C4-2B (cell line): ENCODE data around the gene INSR.

ENCODE experiments used
- ZFX ChIP-seq: fragments of 450-650 bp; IDR thresholded peaks from 2 replicates; pipeline ENCODE4 v1.6.1; 2017
- TF ChIP-seq, protein P1 (sequence below): fragments of 450-650 bp; conservative IDR thresholded peaks from 2 replicates; pipeline ENCODE4 v1.5.1; 2017; ENCODE audit warnings: mild to moderate bottlenecking

DNA sequence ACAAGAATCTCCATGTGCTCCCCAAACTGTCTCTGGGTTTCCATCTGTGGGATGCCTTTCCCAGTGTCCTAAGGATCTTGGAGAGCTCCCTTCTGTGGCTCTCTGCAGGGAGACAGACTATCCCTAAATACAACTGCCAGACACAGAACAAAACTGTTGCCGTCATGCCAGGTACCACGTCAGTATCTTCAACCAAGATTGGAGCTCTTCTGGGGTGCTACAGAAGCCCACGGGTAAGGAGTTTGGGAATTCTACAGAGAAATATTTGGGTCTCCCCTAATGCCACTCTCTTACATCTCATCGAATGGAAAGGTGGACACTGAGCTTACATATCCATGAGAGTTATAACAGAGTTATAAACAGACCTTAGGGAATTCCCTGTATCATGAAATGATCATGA is 230.9 kb downstream of the INSR start:
- TF ChIP-seq, protein P1, sequence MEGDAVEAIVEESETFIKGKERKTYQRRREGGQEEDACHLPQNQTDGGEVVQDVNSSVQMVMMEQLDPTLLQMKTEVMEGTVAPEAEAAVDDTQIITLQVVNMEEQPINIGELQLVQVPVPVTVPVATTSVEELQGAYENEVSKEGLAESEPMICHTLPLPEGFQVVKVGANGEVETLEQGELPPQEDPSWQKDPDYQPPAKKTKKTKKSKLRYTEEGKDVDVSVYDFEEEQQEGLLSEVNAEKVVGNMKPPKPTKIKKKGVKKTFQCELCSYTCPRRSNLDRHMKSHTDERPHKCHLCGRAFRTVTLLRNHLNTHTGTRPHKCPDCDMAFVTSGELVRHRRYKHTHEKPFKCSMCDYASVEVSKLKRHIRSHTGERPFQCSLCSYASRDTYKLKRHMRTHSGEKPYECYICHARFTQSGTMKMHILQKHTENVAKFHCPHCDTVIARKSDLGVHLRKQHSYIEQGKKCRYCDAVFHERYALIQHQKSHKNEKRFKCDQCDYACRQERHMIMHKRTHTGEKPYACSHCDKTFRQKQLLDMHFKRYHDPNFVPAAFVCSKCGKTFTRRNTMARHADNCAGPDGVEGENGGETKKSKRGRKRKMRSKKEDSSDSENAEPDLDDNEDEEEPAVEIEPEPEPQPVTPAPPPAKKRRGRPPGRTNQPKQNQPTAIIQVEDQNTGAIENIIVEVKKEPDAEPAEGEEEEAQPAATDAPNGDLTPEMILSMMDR: no peak
- no peak for TF ChIP-seq ZFX
